MCF 10A (cell line): ENCODE measurements around the gene OLFM4. TPM values are rescaled to one million over a fixed set of nuclear protein-coding genes. Genes with fewer than 3 reads are reported as not detected.

ENCODE experiments used
- BruUV-seq: library from RNA; stranded (reverse); fragments of 400-500 nt; replicated peaks from 2 replicates; lab custom pipeline; 2021; lab: Mats Ljungman, UMichigan
- CTCF ChIA-PET: fragments of 300-600 bp; sonication (Branson Sonifier 250); formaldehyde crosslinking; extraction: SDS; loops from one replicate; lab custom pipeline; 2021; ENCODE audit warnings: antibody characterized with exemption, inconsistent platforms; lab: Yijun Ruan, JAX
- POLR2A ChIA-PET: fragments of 300-600, 350-650 bp; sonication (Branson Sonifier 250); formaldehyde crosslinking; extraction: SDS; loops from one replicate; lab custom pipeline; 2020; ENCODE audit warnings: antibody characterized with exemption, inconsistent platforms; lab: Yijun Ruan, JAX
- DNase-seq: peaks from one replicate; pipeline ENCODE4 v3.0.0-alpha.2; 2018; ENCODE audit not compliant: unreplicated experiment
- H3K27ac Mint-ChIP-seq: one replicate; pipeline ENCODE4 v1.8.0; 2022; ENCODE audit warnings: mild to moderate bottlenecking, low read depth, mixed read lengths; ENCODE audit not compliant: unreplicated experiment
- H3K27me3 Mint-ChIP-seq: one replicate; pipeline ENCODE4 v1.8.0; 2022; ENCODE audit warnings: mixed read lengths; ENCODE audit not compliant: insufficient read depth, unreplicated experiment
- H3K36me3 Mint-ChIP-seq: one replicate; pipeline ENCODE4 v1.8.0; 2022; ENCODE audit warnings: mild to moderate bottlenecking, moderate library complexity, mixed read lengths; ENCODE audit not compliant: insufficient read depth, unreplicated experiment
- H3K4me1 Mint-ChIP-seq: one replicate; pipeline ENCODE4 v1.8.0; 2022; ENCODE audit warnings: mixed read lengths; ENCODE audit not compliant: insufficient read depth, unreplicated experiment
- H3K4me3 Mint-ChIP-seq: one replicate; pipeline ENCODE4 v1.8.0; 2022; ENCODE audit warnings: mild to moderate bottlenecking, moderate library complexity, mixed read lengths; ENCODE audit not compliant: unreplicated experiment
- H3K9me3 Mint-ChIP-seq: one replicate; pipeline ENCODE4 v1.8.0; 2022; ENCODE audit warnings: mixed read lengths; ENCODE audit not compliant: unreplicated experiment
- CTCF ChIP-seq: fragments of 200-600 bp; IDR thresholded peaks from one replicate; pipeline ENCODE4 v1.8.0; 2022; ENCODE audit warnings: antibody characterized with exemption, mild to moderate bottlenecking; ENCODE audit not compliant: unreplicated experiment
- intact Hi-C: fragments of 100-400 bp; cut with micrococcal nuclease; formaldehyde crosslinking; loops from 2 replicates; pipeline ENCODE4 v1.14.1; 2022
- total RNA-seq: library from RNA; stranded (reverse); gene quantifications from 2 replicates; pipeline ENCODE4 v1.2.3, GENCODE V29; 2022

The OLFM4 gene
- total RNA-seq, 1 experiment from 2014 or later: not detected

GRCh38 chr13:53032849-53033248 lies 4.2 kb downstream of the OLFM4 start:
- no peak for DNase-seq
- Mint-ChIP-seq H3K36me3 (no peaks in the 10 kb centered on the region), H3K9me3 (no peaks in the 10 kb centered on the region), H3K27ac (no peak overlapping the region), H3K27me3 (peaks cover 37% of the 10 kb centered on the region), H3K4me3 (no peak overlapping the region), H3K4me1 (no peaks in the 10 kb centered on the region)
- ChIA-PET CTCF (interaction anchor here (0.9 kb wide), 1 partner anchor 14 kb away, joined by 3 read pairs; no protein-coding TSS in a partner anchor), POLR2A (no interaction called here)
- no TSS peak for BruUV-seq
- intact Hi-C loops: no loop called here
- no peak for TF ChIP-seq CTCF

- no peak for TF ChIP-seq CTCF
- no peak for DNase-seq
- Mint-ChIP-seq H3K9me3 (no peaks in the 10 kb centered on the region), H3K4me1 (no peaks in the 10 kb centered on the region), H3K27ac (no peak overlapping the region), H3K27me3 (peaks cover 76% of the 10 kb centered on the region), H3K4me3 (no peak overlapping the region), H3K36me3 (no peaks in the 10 kb centered on the region)
- ChIA-PET CTCF (no interaction called here), POLR2A (no interaction called here)
- BruUV-seq: no TSS peak
- intact Hi-C loops: no loop called here
These were observed 10.4 kb downstream of the OLFM4 start for GRCh38 chr13:53038993-53039392.

- H3K4me3 Mint-ChIP-seq: no peak overlapping the region
- DNase-seq: no peak
- H3K27ac Mint-ChIP-seq: no peak overlapping the region
- no peak for TF ChIP-seq CTCF
- H3K4me1 Mint-ChIP-seq: peaks cover 7% of the 10 kb centered on the region
- intact Hi-C loops: no loop called here
- no TSS peak for BruUV-seq
- no peaks in the 10 kb centered on the region for H3K9me3 Mint-ChIP-seq
- POLR2A ChIA-PET: no interaction called here
- peaks cover 70% of the 10 kb centered on the region for H3K27me3 Mint-ChIP-seq
- H3K36me3 Mint-ChIP-seq: no peaks in the 10 kb centered on the region
- CTCF ChIA-PET: no interaction called here
These were observed 13.4 kb downstream of the OLFM4 start for GRCh38 chr13:53041968-53042516.

GRCh38 chr13:53042877-53043276 lies 14.3 kb downstream of the OLFM4 start:
- no peak for DNase-seq

More at GRCh38 chr13:53042877-53043276, 14.3 kb downstream of the OLFM4 start:
- no peak for TF ChIP-seq CTCF
- CTCF ChIA-PET: no interaction called here
- Mint-ChIP-seq H3K27ac (no peak overlapping the region), H3K27me3 (peaks cover 71% of the 10 kb centered on the region), H3K4me1 (peaks cover 7% of the 10 kb centered on the region), H3K36me3 (no peaks in the 10 kb centered on the region), H3K9me3 (no peaks in the 10 kb centered on the region), H3K4me3 (no peak overlapping the region)
- POLR2A ChIA-PET: interaction anchor here (0.9 kb wide), 1 partner anchor 109 kb away, joined by 3 read pairs; no protein-coding TSS in a partner anchor
- no TSS peak for BruUV-seq
- intact Hi-C loops: no loop called here
